ENCODE data around the gene FGFBP2.

Gene FGFBP2

DNA sequence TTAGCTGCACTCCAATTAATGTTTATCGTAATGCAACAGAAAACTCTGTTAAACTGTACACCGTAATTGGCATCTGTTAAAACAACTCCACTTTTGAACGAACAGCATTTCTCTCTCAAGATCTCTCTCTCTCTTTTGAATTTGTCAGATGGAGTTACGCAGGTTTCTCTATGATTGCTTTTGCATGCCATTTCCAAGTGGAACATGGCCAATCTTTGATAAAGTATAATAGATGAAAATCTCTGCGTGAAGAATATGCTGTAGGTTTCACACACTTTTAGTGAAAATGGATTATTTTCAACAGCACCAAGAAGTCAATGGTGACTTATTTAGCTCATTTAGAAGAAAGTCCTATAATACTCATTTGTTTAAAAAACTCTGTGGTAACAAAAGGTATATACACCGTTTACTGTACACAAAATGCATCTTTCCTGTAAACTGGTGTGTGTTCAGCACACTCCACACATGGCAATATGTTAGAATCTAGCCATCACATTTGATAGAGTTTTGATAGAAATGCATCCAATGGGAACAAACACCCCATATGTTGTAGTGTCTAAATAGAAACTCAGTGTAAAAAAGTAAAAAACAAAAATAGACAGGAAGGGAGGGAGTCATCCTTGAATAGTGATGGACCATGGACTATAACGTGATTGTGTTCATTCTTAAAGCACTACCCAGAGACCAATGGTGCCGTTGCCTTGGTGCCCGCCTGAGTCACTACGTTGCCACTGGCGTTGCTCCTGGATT lies 5.8 kb upstream of the FGFBP2 start:
- no peak for DNase-seq (ENCODE audit: low read depth)

GRCh38 chr4:15965325-15965724 lies 2.4 kb upstream of the FGFBP2 start:
- DNase-seq (ENCODE audit: low read depth) = no peak

GRCh38 chr4:15964159-15964558 lies 1.2 kb upstream of the FGFBP2 start:
- DNase-seq (ENCODE audit: low read depth) = no peak

DNA sequence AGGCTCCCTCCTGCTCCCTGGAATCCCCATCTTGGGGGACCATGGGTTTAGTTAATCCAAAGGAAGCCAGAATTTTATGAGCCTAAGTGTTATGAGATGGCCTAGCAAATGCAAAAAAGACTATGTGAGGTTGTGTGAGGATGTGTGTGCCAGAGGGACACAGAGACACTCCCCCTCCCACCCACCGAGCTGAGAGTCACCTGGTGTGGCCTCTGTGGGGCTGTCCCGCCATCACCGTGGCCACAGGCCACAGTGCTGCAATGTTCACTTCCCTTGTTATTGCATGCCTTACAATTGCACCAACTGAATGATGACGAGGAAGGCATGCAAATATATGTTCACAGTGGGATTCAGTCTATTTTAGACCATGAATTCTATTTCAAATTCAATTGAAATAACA lies 601 bp upstream of the FGFBP2 start:
- DNase-seq (ENCODE audit: low read depth) = peak; percentile 29

DNA sequence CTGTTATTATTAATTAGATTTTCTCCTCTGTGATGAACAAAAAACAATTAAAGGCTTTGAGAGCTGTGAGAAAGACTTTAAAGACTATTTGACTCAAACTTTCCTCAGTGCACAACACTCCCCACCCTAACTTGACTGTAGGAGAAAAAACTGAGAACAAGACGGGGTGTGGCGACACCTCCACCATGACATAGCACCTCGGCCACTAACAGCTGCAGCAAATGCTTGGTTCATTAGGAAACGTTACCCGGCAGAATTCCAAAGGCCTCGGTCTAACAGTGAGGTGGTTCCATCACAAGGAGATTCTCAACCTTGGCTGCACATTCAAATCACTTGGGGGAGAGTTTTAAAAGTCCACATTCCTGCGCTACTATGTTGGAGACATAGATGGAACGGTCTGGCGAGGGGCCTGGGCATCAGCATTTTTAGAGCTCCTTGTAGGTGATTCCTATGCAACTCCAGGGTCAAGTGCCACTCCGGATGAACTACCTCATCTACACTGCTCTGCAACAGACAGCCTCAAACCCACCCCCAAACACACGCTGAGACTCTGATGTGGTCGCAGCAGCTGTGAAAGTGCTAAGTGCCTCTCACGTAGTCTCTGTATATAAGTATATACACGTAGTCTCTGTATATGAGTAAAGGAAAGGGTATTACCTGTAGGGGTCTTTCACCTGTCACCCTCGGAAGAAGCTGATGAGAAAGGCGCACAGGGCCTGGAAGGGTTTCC lies 1.0 kb downstream of the FGFBP2 start:
- peak; percentile 11 for DNase-seq (ENCODE audit: low read depth)

DNA sequence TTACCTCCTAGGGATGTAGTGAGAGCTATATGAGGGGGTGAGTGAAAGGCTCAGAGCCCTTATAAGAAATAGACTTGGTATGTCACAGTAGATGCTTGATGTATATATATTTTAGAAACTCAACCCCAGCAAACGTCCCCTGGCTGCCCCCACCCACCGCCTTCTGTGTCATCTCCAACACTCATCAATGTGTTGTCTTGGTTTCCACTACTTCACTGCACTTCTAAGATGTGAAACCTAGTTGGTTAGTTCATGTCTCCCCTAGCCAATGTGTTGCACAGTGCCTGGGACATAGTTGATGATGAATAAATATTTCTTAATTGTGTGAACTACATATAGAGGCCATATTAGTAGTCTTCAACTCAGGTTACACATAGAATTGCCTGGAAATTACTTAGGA lies 4.4 kb downstream of the FGFBP2 start:
- DNase-seq (ENCODE audit: low read depth) = no peak

DNA sequence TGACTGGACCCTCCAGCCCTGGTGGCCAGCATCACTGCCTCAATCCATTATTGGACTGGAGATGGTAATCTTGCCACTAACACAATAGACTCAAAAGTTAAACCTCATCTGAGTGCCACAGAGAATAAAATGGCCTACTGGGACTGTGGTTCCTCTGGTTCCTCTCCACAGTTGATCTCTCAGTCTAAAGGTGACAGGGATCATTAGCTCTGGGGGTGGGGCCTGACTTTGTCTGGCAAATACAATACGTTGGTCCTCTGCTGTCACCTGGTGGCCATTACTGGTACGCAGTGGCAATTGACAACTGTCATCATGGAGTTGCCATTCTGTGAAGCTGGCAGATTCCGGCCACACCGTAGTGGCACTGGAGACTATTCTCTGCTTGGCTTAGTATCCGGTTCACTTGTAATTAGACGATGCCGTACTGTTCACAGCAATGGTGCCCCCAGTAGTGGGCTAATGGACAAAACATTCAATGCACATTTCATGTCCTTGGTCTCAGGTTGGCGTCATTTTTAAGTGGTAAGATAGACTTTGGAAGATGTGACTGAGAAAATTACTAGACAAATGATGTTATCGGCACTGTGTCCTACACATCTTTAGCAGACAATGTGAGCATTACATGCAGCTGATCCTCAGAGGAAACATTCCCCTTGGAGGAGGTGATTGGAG lies 6.7 kb downstream of the FGFBP2 start:
- peak; percentile 38 for DNase-seq (ENCODE audit: low read depth)

DNA sequence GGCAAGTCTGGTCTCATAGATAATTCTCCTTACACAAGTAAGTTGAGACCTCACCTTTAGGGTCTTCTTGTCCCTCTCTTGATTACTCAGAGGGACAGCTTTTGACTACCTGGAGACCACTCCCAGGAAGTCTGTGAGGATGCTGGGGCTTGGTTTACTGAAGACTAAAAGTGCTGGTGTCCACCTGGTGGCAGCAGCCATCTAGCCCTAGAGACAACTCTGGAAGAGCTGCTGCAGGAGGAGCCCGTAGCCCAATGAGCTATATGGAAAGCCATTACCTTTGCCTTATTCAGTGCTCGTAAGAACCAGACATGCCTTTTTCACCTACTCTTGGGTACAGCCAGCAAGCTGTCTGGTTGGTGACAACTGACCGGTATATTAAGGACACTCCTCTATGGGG lies 7.3 kb downstream of the FGFBP2 start:
- DNase-seq (ENCODE audit: low read depth) = no peak

DNA sequence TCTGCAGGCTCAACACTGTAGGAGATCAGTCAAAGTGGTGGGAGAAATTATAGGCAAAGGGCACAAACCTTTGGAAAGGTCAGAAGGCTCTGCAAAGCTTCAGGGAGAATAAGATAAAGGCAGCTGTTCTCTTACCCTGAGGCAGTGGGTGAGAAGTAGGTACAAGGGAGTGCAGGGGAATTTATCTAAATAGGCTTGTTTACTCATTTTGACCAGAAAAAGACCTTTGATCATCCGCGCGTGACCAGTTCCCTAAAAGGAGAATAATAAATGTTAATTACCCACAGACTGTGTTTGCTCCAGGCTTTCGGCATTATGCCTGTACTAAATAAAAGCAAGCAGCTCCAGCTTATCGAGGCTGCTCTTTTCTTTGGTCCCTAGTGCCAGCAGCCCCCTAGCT lies 9.3 kb downstream of the FGFBP2 start:
- no peak for DNase-seq (ENCODE audit: low read depth)

- no peak for DNase-seq (ENCODE audit: low read depth)
These were observed 11.2 kb downstream of the FGFBP2 start for GRCh38 chr4:15951781-15952180.

- DNase-seq (ENCODE audit: low read depth) = no peak
These were observed 14.1 kb downstream of the FGFBP2 start for GRCh38 chr4:15948826-15949225.

- DNase-seq (ENCODE audit: low read depth) = no peak
These were observed 15.3 kb downstream of the FGFBP2 start for GRCh38 chr4:15947684-15948083.

GRCh38 chr4:15945516-15945915 lies 17.5 kb downstream of the FGFBP2 start:
- no peak for DNase-seq (ENCODE audit: low read depth)

DNA sequence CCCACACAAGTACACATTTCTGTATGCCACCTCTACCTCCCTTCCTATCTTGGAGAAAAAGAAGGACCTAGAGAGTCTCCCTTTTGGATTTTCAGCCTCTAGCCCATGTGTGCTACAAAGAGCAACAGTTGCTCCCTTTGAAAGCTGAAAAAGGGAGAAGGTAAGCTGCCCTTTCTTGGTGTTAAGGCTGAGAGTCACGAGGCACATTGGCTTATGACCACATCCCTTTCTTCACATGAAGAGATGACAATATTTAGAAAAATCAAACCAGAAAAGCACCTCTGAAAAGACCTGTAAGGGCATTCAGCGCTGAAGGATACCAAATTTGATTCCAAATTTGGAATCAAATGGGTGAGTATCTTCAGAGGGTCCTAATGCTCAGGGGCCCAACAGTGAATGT lies 18.1 kb downstream of the FGFBP2 start:
- no peak for DNase-seq (ENCODE audit: low read depth)

- no peak for DNase-seq (ENCODE audit: low read depth)
These were observed 20.7 kb downstream of the FGFBP2 start for GRCh38 chr4:15942283-15942682.

GRCh38 chr4:15938640-15939039 lies 24.3 kb downstream of the FGFBP2 start, which contains the start of gene FGFBP1:
FGFBP1 (minus strand) TSS chr4:15938740; CDS start chr4:15936632, 2,108 bp downstream.
- no peak for DNase-seq (ENCODE audit: low read depth)

DNA sequence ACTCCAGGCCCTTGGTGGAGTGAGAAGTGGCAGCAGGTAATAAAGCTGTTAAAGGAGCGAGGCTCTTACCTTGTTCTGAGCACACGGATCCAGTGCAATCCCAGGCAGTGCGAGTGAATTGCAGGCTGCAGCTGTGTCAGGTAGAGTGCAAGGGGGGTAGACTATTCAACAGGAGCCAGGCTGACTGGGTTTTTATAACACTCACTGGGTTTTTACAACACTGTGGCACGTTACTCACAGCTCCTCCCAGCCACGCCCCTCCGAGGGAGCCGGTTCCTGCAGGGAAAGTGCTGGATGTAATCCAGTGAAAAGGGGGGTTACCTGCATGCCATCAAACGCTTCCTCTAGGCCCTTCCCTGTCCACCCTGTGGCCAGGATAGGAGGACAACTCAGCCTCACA lies 24.8 kb downstream of the FGFBP2 start:
- no peak for DNase-seq (ENCODE audit: low read depth)

GRCh38 chr4:15936495-15936894 lies 26.5 kb downstream of the FGFBP2 start:
- no peak for DNase-seq (ENCODE audit: low read depth)

DNA sequence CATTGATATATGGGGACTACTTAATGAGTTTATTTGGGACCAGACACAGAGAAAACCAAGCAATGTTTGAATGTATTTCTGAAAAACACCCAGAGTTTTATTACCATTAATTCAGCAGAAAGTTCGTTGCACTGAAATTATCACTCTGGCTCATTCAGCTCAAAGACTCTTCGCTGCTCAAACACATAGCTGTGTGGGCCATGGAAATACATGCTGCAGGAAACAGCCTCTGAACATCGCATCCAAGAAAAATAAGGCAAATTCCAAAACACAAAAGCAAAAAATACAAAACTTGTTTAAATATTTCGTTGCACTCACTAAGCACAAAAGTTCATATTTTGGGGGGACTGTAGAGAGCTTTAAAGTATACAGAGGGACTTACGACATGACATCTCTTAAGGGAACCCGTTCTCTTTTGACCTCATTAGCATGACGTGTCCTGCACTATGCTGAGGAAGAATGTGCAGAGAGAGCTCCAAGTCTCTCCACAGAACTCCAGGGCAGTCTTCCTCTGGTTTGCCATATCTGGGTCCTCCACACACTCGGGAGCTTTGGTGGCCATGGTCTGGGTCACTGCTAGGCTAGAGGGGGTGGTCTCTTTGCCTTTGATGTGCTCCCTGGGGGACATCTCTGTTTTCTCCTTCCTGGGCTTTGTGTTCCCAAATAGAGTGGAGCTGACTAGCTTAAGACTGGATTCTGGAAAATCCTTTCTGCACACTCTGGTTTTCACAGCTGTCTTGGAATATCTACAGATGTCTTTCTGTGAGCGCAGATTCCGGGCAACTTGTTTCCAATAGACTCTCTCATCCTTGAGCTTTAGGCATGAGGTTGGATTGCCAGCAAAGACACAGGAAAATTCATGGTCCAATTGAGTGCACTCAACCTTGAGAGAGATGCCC lies 27.2 kb downstream of the FGFBP2 start:
- no peak for DNase-seq (ENCODE audit: low read depth)

- no peak for DNase-seq (ENCODE audit: low read depth)
These were observed 28.7 kb downstream of the FGFBP2 start for GRCh38 chr4:15934259-15934658.

DNA sequence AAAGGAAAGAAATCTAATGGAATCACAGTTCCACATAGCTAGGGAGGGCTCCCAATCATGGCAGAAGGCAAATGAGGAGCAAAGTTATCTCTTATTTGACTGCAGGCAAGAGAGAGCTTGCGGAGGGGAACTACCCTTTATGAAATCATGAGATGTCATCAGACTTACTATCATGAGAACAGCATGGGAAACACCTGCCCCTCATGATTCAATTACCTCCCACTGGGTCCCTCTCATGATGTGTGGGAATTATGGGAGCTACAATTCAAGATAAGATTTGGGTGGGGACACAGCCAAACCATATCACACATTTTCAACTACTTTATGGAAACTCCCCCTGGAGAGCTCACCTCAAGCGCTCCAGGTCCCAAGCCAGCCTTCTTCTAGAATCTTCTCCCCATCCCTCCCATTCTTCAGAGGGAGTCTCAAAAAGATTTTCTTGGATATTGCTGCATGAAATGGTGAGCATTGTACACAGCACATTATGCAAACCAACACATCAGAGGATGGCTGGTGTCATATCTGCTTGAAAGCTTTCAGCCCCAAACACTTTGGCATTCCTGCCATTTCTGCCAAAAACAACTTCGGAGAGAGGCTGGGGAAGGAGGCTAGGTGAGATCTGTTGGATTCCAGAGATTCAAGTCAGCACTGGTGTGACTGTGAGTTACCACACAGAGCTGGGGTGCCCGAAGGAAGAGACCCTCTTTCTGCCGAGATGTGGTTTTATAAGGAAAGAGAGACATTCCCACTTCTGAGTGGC lies 31.3 kb downstream of the FGFBP2 start:
- no peak for DNase-seq (ENCODE audit: low read depth)
